HUDEP-2 (cell line): ENCODE measurements around the gene PIEZO1.
"Not testable (repeated sequence)": the region's sequence is repeated elsewhere in the genome, so short reads cannot be mapped to it uniquely, and the experiment has no call there.

Source experiments
- DNase-seq, 76 experiments: peaks; one replicate each; lab custom pipeline; 2025; ENCODE audit not compliant: unreplicated experiment in 76 of 76; lab: John Stamatoyannopoulos, UW

PIEZO1 gene

DNA sequence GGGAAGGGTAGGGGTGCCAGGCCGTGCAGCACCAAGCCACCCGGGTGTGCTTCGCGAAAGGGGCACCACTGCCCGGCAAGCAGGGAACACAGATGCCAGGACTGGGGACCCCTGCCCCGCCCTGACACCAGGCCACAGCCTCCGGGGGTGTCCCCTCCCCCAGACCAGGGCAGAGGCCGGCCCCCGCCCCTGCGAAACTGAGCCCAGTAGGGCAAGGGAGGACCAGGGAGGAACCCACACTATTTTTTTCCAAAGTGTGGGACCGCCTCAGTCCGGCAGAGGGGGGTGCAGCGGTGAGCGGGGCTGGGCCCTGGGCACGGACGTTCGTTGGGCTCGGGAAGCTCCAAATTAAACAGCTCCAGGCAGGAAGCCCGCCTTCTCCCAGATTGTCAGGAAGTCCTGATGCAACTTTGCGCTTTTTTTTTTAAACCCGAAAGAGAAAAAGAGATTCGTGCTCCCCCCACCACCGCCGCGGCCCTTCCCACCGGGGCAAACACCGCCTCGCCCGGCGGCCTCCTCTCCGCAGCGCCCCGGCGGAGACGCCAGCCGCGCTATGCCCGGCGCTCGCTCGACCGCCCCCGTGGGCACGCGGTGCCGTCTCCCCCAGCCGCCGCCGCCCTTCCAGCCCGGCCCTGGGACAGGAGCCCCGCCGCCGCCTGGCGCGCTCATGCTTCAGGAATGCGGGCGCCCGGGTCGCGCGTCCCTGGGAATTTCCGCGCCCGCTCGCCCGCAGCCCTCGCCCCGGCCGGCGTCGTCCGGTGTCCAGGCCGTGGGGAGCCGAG, 755 bp downstream of the PIEZO1 start:
- peak in 58 of 76 experiments; percentile 13 to 68 (median 44) for DNase-seq

DNA sequence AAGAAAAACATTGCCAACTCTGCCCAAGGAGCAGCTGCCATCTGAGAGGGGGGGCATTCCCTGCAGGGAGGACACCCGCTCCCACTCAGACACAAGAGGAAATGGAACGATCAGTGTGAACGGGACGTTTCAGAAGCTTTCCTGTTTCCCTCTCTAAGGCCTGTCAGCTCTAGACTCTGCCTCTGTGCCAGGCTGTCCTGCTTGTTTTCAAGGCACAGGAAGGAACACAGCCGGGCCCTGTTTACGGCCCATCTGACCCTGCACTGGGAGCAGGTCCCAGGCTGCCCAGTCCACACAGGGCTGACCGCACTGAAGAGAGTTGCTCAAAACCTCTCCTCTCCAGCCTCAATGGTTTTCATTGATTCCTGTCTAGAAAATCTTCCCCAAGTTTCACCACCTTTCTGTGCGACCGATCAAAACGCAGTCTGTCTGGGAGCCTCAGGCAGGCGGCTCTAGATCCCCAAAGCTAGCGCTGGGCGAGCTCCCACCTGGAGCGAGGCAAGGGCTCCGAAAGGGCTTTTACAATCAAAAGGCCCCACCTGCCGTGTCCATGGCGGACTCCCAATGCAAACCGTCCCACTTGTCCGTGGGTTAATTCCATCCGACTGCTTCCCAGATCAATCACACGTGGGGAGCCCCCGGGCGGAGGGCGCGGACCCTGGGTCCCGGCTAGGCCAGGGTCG, 1.5 kb downstream of the PIEZO1 start:
- DNase-seq: peak in 1 of 76 experiments; percentile 41

DNA sequence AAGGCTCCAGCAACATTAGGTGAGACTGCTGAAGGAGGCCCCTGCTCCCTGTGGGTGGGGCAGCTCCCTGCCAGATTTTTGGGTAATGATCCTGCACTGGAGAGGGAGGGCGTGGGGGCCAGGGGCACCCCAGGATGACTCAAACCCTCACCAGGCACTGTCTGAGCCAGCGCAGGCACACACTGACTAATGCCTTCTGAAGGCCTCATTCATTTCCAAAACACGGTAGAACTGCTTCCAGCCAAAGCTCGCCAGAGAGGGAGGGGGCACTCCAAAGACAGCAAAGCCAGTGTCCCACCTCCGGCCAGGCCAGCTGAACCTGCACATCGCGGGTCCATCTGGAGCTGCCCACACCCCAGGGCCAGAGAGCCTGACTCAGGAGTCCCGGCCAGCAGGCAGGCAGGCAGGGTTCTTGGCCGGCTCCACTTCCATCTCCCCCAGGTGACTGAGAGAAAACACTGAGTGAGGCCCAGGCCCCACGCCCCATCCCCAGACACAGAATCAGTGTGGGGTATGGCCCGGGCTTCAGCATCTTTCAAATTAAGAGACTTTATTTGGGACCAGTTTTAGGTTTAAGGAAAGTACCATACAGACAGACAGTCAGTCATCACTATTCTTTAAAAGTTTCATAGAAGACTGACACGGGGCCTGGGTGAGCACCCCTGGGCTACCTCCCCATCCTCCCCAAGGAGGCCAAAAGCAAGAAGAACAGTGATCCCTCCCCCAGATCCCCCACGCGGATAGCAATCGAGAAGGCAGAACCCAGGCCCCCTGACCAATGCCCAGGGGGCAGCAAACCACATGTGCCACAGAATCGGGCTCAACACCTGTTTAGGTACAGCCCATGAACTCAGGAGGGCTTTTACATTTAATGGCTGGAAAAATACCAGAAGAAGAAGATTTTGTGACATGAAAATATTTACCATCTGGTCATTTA, 2.3 kb downstream of the PIEZO1 start:
- DNase-seq: peak in 40 of 76 experiments; percentile 13 to 56 (median 28)

DNA sequence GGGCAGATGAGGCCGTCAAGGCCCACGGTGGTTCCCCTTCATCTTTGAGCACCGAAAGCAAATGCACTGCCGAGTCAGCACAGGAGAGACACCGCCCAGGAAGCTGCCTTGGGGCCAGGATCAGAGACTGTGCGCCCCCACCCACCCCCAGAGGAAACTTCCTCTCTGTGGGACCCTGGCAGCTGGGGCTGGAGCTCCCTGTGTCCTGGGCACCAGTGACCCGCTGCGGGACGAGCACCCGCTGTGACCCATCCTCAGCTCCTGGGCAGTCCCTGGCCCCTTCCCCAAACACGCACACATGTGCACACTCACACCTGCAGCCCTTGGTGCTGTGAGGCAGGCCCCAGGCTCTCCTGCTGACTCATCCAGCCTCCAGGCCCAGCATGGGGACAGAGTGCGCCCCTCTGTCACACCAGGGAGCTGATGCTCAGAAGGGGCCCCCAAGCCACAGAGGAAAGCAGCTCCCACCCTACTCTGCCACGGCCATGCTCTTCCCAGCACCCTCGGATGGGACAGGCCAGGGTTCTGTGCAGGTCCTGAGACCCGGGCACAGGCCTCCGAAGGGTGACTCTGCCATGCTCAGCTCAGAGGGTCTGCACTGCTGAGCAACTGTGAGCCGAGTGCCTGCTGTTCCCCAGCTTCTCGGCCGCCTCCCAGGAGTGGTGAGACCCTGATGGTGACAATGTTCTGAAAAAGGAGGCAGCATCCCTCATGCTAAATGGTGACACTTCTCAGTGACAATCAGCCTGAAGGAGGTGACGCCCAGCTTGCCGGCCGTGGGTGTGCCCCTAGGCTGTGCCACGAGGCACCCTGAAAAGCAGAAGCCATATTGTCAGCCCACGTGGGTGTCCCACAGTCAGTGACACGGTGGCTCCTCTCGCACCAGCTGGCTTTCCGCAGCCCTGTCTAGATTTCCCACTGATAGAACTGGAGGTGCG, 3.6 kb downstream of the PIEZO1 start:
- DNase-seq: peak in 66 of 76 experiments; percentile 24 to 78 (median 59)

DNA sequence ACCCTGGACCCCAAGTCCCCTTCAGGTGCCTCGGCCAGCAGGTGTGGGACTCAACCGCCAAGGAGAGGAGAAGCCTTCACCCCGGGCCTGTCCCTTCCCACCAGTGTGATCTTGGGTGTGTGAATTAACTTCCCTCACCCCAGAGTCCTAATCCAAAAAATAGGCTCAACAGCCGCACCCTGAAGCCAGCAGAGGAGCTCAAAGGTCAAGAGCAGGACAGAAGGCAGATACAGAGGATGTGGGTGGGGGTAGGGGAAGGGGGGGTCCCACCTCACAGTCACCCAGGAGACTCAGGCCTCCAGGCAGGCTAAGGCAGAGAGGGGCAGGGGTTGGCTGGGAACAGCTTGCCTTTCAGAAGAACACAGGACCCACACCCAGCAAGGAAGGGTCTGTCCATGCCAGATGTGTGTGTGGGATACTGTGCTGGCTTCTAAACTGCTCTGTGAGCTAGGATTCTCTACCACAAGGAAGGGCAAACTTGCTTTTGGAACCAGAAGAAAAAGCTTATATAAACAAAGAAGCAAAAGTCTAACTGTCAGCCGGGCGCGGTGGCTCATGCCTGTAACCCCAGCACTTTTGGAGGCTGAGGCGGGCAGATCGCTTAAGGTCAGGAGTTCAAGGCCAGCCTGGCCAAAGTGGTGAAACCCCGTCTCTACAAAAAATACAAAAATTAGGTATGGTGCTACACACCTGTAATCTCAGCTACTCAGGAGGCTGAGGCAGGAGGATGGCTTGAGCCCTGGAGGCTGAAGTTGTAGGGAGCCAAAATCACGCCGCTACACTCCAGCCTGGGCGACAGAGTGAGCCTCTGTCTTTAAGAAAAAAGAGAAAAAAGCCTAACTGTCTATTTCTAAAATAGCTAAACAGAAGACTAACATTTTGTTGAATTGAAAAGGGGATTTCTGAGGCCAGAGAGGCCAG, 4.6 kb downstream of the PIEZO1 start:
- no peak for DNase-seq

DNA sequence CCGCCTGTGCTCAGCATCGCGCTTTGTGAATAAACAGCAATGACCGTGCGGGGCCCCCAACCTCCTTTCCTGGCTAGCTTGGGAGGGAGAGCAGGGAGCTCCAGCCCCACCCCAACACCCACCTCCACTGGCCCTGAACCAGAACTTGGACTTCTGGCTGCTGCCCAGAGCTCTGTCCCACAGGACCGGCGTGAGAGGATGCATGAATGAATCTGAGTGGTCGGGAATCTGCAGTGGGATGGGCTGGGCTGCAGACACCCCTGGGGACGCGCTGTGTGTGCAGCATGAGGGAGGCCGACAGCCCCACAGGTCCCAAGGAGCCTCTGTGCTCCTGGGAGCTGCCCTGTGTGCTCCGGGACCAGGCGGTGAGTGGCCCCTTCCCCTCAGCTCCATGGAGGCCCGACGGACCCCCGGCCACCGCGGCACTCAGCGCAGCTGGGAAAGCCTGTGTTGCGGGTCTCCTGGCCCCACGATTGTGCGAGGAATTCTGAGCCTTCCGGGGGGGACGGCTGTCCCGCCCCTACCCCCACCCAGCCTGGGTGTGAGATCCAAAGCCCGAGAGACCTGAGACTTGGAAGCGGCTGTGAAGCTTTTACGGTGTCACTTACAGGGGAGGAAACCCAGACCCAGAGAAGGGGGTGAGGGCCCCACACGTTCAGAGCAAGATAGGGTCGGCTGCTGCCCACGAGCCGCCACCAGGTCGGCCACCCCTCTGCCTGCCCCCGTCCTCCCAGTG, 5.4 kb downstream of the PIEZO1 start:
- DNase-seq: no peak

DNA sequence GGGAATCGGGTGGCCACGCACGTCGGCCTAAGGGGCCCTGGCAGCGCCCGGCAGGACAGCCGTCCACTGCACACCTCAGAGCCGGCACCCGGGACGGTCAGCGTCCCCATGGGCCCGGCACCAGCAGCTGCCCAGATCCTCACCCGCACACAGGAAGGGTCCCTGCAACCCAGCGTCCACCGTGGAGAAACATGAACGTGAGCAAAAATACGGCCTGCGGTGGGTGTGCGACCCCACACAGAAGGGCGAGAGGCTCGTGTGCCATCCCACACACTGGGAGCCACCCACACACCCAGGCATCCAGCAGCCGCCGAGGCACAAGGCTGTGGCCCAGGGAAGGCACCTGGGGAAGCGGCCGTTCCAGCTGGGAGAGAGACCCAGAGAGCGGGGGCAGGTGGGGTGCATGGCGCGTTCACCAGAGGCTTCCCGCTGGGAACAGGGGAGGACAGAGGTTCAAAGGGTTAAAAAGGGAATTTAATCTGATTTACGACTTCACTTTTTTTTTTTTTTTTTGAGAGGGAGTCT, 6.4 kb downstream of the PIEZO1 start:
- DNase-seq: no peak

DNA sequence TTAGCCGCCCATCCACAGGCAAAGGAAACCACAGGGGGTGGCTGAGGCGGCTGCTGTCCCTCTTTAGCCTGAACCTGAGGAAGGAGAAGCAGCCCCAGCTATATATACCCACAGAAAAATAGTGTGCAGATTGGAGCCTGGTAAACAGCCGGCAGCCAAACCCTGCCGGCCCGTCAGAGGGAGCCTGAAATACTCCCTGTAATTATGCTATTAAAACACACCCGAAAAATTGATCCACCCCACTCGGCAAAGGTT, 6.8 kb downstream of the PIEZO1 start:
- DNase-seq: no peak

DNA sequence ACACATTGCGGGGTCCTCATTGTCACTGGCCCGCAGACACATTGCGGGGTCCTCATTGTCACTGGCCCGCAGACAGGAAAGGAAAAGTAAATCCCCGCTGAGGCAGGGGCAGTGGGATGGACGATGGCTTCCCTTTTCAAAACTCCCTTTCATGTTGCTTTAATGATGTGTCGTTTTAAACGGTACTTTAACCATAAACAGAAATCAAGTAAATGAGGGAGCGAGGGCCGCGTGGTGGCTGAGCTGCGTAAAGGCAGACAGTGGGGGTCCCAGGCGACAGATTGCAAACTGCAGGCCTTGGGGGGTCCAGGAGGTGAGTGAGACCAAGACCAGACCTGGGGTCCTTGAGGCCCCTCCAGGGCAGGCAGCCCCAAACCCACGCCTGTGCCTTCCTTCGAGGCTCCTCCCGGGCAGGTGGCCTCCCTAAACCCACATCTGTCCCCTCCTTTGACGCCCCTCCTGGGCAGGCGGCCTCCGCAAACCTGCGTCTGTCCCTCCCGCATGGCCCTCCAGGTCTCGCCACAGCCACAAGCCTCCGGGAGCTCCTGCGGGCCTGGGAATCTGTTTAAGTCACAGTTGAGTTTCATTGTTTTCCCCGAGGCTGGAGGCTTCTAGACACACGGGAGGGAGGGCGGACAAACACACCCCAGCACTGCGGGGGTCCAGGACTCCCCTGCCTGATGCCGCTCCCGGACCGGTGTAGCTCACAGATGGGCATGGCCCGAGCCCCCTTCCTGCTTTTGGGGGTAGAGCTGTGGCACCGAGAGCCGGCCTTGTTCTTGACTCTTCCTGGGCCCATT, 7.3 kb downstream of the PIEZO1 start:
- no peak for DNase-seq

DNA sequence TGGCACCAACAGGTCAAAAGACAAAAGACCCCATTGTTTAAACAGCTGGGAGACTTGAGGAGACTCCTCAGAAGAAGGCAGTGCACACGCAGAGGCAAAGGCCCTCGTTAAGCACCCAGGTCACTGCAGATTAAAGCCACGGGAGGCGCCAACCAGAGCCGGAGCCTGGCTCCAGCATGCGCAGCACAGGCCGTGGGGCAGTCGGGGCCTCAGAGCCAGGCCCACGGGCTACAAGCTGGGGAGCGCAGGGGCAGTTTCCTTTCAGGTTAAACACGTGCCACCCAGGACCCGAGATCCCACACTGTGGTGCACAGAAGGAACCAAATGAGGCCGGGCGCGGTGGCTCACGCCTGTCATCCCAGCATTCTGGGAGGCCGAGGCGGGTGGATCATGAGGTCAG, 9.2 kb downstream of the PIEZO1 start:
- DNase-seq: no peak

DNA sequence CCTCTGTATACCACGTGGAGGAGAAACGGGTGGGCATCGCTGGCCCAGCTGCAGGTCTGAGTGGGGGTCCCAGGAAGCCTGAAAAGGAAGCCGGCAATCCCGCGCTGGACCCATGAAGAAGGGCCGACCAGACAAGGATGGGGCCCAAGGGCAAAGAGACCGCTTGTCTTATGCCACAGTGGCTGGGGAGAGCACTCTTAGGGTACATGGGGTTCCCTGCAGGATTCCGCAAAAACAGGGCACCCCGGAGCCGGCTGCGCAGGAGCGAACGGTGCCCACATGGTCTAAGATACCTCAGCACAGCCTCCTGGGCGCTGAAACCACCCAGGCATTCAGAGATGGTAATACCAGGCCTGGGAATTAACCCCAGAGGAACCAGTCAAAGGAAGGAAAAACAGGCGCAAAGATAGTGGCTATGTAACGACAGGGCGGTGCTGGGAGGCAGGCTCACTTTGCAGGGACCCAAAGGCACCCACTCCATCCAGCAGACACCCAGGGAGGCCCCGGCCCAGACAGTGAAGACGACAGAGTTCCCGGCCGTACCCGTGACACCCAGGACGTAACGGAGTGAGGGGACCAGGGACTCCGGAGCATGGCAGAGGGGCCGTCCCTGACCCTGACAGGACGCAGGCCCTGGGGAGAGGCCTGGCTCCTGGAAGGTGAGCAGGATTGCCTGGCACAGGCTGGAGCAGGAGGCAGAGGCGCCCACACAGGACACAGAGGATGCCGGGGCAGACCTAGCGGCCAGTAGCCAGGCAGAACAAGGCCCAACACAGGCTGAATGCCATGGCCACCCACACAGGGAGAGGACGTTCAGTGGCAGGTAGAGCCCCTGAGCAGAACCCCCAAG, 10.3 kb downstream of the PIEZO1 start:
- no peak for DNase-seq

DNA sequence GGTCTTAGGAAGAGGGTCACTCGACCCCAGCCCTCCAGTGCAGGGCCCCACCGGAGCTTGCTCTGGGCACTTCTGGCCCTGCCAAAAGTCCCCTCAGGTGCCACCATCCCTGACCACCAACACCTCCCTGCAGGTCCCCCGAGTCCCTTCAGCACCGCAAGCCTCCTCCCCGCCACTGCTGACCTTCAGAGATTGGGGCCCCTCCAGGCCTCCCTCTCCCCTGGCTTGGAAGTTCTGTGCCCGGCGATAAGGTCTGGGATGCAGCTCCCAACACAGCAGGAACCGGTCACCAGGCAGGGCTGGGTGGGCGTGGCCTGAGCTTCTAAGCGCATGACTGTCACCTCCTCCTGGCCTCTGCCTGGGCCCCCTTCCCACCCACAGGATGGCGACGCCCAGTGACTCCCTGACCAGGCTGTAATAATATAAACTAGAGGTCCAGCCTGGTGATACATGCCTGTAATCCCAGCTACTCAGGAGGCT, 11.2 kb downstream of the PIEZO1 start:
- DNase-seq: peak in 70 of 76 experiments; percentile 16 to 93 (median 66)

DNA sequence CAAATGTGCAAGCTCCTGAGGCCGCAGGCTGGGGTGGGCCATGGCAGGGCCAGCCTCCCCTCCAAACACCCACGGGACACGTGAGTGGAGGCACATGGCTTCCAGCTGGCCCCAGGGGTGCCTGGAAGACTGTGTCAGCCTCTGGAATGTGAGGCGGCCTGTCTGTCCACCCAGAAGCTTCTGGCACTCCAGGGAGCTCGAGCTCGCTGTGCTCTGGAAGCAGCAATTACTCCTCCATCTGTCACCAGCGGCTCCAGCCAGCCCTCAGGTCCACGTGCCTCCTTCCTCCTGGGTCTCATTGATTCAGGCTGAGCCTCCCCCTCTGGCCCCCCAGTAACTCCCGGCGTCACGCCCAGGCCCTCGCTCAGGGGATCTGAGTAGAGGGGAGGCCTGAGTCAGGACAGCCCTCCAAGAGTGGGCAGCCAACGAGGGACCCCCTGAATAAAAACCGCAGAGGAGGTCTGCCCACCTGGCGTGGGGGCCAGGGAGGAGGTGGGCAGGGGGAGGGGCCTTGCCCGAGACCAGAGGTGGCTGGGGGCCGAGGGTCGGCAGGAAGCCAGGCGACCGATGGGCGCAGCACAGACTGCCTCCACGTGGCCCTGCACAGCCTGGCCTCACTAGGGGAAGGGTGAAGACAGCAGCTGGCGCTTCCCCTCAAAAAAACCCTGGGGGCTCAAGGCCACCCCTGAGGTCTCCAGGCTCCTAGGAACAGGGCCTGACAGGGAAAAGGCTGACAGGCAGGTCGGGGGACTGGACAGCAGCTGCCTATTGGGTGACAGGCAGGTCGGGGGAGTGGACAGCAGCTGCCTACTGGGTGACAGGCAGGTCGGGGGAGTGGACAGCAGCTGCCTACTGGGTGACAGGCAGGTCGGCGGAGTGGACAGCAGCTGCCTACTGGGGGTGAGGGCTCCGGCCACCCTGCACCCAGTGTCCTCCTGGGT, 11.9 kb downstream of the PIEZO1 start:
- DNase-seq: peak in 12 of 76 experiments; percentile 14 to 54 (median 24)

DNA sequence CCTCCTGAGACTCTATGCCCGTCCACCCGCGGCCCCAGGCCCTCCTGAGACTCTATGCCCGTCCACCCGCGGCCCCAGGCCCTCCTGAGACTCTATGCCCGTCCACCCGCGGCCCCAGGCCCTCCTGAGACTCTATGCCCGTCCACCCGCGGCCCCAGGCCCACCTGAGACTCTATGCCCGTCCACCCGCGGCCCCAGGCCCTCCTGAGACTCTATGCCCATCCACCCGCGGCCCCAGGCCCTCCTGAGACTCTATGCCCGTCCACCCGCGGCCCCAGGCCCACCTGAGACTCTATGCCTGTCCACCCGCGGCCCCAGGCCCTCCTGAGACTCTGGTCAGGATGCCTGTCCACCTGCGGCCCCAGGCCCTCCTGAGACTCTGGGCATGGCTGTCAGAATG, 13.2 kb downstream of the PIEZO1 start:
- DNase-seq: not testable (repeated sequence)

DNA sequence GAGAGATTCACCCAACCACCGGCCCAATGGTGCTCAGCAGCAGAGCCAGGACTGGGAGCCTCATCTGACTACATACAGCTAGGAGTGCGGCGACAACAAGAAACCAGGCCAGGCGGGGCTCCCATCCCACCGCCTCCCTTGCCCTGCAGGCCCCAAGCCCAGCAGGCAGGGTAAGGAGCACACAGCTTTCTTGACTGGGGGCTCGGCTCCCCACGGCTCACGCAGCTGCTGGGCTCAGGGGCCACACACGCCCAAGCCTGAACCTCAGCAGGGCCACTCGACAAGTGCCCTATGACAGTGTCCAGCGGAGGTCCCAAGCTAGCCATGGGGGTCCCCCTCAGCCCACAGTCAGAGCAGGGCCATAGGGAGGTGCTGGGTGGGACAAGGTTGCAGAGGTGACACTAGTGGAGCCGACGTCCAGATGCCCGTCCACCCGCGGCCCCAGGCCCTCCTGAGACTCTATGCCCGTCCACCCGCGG, 13.7 kb downstream of the PIEZO1 start:
- DNase-seq: no peak
